HepG2 (cell line): ENCODE data around the gene MAOB. TPM values are rescaled to one million over a fixed set of nuclear protein-coding genes. Genes with fewer than 3 reads are reported as not detected.
A peak's percentile ranks its signal among the peaks of the same experiment; 100 is the strongest.

ENCODE experiments used
- ADNP ChIP-seq: sonication (generic); formaldehyde crosslinking; IDR thresholded peaks from 2 replicates; pipeline ENCODE4 v1.4.0; 2020; ENCODE audit warnings: missing genetic modification reagents
- AHR ChIP-seq: IDR thresholded peaks from 2 replicates; pipeline ENCODE4 v1.6.1; 2018; ENCODE audit warnings: missing genetic modification reagents, missing compliant biosample characterization
- ATRX ChIP-seq: sonication (generic); formaldehyde crosslinking; IDR thresholded peaks from 2 replicates; pipeline ENCODE4 v1.4.0; 2020; ENCODE audit warnings: missing genetic modification reagents, borderline replicate concordance
- MTERF4 ChIP-seq: sonication (generic); formaldehyde crosslinking; IDR thresholded peaks from 2 replicates; pipeline ENCODE4 v1.8.0; 2023; ENCODE audit warnings: mild to moderate bottlenecking, missing genetic modification reagents
- PRPF4 ChIP-seq: fragments of 200-400 bp; formaldehyde crosslinking; IDR thresholded peaks from 2 replicates; pipeline ENCODE4 v1.6.1; 2016; ENCODE audit warnings: low read length, low read depth; ENCODE audit not compliant: poor library complexity, severe bottlenecking
- RBM22 ChIP-seq: fragments of 200-400 bp; formaldehyde crosslinking; optimal IDR thresholded peaks from 2 replicates; pipeline ENCODE3; 2017; ENCODE audit warnings: mild to moderate bottlenecking, low read length, moderate library complexity
- REL ChIP-seq: sonication (generic); formaldehyde crosslinking; conservative IDR thresholded peaks from 2 replicates; pipeline ENCODE4 v1.8.0; 2022; ENCODE audit warnings: mild to moderate bottlenecking, missing genetic modification reagents, moderate library complexity
- THYN1 ChIP-seq: sonication (generic); formaldehyde crosslinking; IDR thresholded peaks from 2 replicates; pipeline ENCODE4 v1.8.1; 2023; ENCODE audit warnings: low read depth, mild to moderate bottlenecking, moderate library complexity, missing genetic modification reagents, borderline replicate concordance
- ZFP62 ChIP-seq: sonication (generic); formaldehyde crosslinking; IDR thresholded peaks from 2 replicates; pipeline ENCODE4 v1.4.0; 2020; ENCODE audit warnings: missing genetic modification reagents
- ZHX1 ChIP-seq: sonication (generic); formaldehyde crosslinking; IDR thresholded peaks from 2 replicates; pipeline ENCODE4 v1.8.1; 2022; ENCODE audit warnings: low read depth, mild to moderate bottlenecking, missing genetic modification reagents
- ZNF10 ChIP-seq: sonication (generic); formaldehyde crosslinking; IDR thresholded peaks from 2 replicates; pipeline ENCODE4 v1.4.0; 2020; ENCODE audit warnings: mild to moderate bottlenecking, low read depth, missing genetic modification reagents, borderline replicate concordance
- ZNF143 ChIP-seq: sonication (generic); formaldehyde crosslinking; IDR thresholded peaks from 2 replicates; pipeline ENCODE4 v1.4.0; 2020; ENCODE audit warnings: missing genetic modification reagents
- ZNF225 ChIP-seq: sonication (generic); formaldehyde crosslinking; IDR thresholded peaks from 2 replicates; pipeline ENCODE4 v1.4.0; 2020; ENCODE audit warnings: mild to moderate bottlenecking, missing genetic modification reagents
- ZNF781 ChIP-seq: sonication (generic); formaldehyde crosslinking; IDR thresholded peaks from 2 replicates; pipeline ENCODE4 v1.5.1; 2020; ENCODE audit warnings: borderline replicate concordance, mild to moderate bottlenecking, missing genetic modification reagents; ENCODE audit errors: not compliant biosample characterization
- polyA plus RNA-seq, 8 experiments: library from polyadenylated mRNA; depleted of rRNA in 3 of 8; stranded (reverse) in 7 of 8; unstranded in 1 of 8; fragments of >200 nt; fragmentation: Illumina TruSeq in 4 of 8; extraction: Trizol in 4 of 8; gene quantifications; 2 replicates each; pipeline versions ENCODE4 v1.2.1 to v1.2.3, GENCODE V29; 2011 to 2016; ENCODE audit warnings: low read depth in 4 of 8, missing spikeins in 1 of 8, mixed read lengths in 1 of 8; ENCODE audit not compliant: insufficient read depth in 1 of 8
- total RNA-seq, 5 experiments: library from RNA; depleted of rRNA; stranded (reverse); fragments of >200 nt; fragmentation: Illumina TruSeq; extraction: Trizol; gene quantifications; 2 replicates each; pipeline ENCODE4 v1.2.3, GENCODE V29; 2016; ENCODE audit warnings: low read depth in 1 of 5
- TF ChIP-seq, protein P1 (sequence below): sonication (generic); formaldehyde crosslinking; IDR thresholded peaks from 2 replicates; pipeline ENCODE4 v1.4.0; 2020; ENCODE audit warnings: mild to moderate bottlenecking, missing genetic modification reagents
- TF ChIP-seq, protein P2 (sequence below): sonication (generic); formaldehyde crosslinking; IDR thresholded peaks from 2 replicates; pipeline ENCODE4 v1.4.0; 2020; ENCODE audit warnings: mild to moderate bottlenecking, missing genetic modification reagents

The MAOB gene
- total and polyA plus RNA-seq, 2 of the 13 experiments (the other 11 are each of a cell fraction or from before 2014, with no cell fraction given): 11.0 to 19.0 TPM

DNA sequence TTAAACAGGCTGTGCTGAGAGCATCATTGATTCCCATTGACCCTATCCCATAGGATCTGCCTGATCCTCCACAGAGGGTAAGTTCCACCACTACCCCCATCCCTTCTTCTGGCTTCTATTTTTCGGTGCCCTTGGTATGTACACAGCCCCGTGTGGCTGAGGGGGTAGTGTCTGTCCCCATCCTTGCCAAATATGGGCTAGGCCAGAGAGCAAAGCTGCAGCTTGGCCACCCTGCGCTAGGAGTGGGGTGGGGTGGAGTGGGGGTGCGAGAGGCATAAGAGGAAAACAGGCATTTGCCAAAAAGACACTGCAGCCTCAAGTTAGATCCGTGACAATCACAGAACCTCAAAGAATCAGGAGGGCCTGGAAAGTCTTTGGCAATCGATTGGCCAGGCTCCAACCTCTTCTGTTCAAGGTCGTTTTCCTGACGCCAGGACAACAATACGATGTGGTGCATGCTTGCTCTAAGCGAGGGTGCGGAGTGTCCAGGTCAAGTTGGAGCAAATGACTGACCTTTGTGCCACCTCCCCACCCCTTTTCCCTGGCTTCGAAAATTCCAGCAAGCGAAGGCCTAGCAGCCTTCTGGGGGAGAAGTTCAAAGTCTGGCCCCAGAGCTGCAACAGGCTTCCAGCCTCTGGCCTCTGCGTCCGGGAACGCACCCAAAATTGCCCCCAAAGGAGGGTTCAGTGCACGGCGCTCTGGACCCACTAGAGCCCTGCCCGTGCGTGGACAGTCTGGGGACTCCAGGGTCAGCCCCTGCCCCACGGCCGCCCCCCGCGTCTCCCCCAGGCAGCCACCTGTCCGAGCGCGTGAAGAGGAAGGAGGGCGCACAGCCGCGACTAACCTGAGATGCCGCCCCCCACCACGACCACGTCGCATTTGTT is 598 bp downstream of the MAOB start (continued):
- TF ChIP-seq ZHX1 (CRISPR knock-in tag): no peak
- no peak for TF ChIP-seq ZNF225
- TF ChIP-seq, protein P1, sequence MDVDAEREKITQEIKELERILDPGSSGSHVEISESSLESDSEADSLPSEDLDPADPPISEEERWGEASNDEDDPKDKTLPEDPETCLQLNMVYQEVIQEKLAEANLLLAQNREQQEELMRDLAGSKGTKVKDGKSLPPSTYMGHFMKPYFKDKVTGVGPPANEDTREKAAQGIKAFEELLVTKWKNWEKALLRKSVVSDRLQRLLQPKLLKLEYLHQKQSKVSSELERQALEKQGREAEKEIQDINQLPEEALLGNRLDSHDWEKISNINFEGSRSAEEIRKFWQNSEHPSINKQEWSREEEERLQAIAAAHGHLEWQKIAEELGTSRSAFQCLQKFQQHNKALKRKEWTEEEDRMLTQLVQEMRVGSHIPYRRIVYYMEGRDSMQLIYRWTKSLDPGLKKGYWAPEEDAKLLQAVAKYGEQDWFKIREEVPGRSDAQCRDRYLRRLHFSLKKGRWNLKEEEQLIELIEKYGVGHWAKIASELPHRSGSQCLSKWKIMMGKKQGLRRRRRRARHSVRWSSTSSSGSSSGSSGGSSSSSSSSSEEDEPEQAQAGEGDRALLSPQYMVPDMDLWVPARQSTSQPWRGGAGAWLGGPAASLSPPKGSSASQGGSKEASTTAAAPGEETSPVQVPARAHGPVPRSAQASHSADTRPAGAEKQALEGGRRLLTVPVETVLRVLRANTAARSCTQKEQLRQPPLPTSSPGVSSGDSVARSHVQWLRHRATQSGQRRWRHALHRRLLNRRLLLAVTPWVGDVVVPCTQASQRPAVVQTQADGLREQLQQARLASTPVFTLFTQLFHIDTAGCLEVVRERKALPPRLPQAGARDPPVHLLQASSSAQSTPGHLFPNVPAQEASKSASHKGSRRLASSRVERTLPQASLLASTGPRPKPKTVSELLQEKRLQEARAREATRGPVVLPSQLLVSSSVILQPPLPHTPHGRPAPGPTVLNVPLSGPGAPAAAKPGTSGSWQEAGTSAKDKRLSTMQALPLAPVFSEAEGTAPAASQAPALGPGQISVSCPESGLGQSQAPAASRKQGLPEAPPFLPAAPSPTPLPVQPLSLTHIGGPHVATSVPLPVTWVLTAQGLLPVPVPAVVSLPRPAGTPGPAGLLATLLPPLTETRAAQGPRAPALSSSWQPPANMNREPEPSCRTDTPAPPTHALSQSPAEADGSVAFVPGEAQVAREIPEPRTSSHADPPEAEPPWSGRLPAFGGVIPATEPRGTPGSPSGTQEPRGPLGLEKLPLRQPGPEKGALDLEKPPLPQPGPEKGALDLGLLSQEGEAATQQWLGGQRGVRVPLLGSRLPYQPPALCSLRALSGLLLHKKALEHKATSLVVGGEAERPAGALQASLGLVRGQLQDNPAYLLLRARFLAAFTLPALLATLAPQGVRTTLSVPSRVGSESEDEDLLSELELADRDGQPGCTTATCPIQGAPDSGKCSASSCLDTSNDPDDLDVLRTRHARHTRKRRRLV: no peak
- TF ChIP-seq, protein P2, sequence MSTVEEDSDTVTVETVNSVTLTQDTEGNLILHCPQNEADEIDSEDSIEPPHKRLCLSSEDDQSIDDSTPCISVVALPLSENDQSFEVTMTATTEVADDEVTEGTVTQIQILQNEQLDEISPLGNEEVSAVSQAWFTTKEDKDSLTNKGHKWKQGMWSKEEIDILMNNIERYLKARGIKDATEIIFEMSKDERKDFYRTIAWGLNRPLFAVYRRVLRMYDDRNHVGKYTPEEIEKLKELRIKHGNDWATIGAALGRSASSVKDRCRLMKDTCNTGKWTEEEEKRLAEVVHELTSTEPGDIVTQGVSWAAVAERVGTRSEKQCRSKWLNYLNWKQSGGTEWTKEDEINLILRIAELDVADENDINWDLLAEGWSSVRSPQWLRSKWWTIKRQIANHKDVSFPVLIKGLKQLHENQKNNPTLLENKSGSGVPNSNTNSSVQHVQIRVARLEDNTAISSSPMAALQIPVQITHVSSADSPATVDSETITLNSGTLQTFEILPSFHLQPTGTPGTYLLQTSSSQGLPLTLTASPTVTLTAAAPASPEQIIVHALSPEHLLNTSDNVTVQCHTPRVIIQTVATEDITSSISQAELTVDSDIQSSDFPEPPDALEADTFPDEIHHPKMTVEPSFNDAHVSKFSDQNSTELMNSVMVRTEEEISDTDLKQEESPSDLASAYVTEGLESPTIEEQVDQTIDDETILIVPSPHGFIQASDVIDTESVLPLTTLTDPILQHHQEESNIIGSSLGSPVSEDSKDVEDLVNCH (CRISPR knock-in tag): no peak
- no peak for TF ChIP-seq ATRX (CRISPR knock-in tag)
- no peak for TF ChIP-seq AHR (CRISPR knock-in tag)
- no peak for TF ChIP-seq REL (CRISPR knock-in tag)
- no peak for TF ChIP-seq ZNF10 (CRISPR knock-in tag)
- no peak for TF ChIP-seq RBM22
- TF ChIP-seq ZNF143 (CRISPR knock-in tag): no peak
- no peak for TF ChIP-seq PRPF4
- TF ChIP-seq ADNP: no peak
- TF ChIP-seq MTERF4 (CRISPR knock-in tag): no peak
- peak; percentile 26 for TF ChIP-seq ZNF781
- TF ChIP-seq ZFP62: no peak
- TF ChIP-seq THYN1 (CRISPR knock-in tag): no peak
